Adrenal gland (tissue), 5 donors: ENCODE data around the gene SLC25A5.

ENCODE experiments used
- POLR2A ChIP-seq, 2 donors: fragments of 450-650 bp; IDR thresholded peaks; one replicate each; pipeline ENCODE4 v1.6.1; 2017; ENCODE audit warnings: antibody characterized with exemption in 2 of 2, mild to moderate bottlenecking in 2 of 2, moderate library complexity in 1 of 2
- TF ChIP-seq, protein P1 (sequence below), 6 experiments: fragments of 450-650 bp in 4 of 6; fragments of 200-600 bp in 2 of 6; sonication (generic) in 1 of 6; IDR thresholded peaks; 1 replicate in 5 of 6; 2 replicates in 1 of 6; pipeline versions ENCODE4 v1.5.1 to v1.8.0; 2016 to 2021; ENCODE audit warnings: antibody characterized with exemption in 6 of 6, mild to moderate bottlenecking in 2 of 6, moderate library complexity in 1 of 6
- donor health status: DM: no; HTN: no; CAD: no.

DNA sequence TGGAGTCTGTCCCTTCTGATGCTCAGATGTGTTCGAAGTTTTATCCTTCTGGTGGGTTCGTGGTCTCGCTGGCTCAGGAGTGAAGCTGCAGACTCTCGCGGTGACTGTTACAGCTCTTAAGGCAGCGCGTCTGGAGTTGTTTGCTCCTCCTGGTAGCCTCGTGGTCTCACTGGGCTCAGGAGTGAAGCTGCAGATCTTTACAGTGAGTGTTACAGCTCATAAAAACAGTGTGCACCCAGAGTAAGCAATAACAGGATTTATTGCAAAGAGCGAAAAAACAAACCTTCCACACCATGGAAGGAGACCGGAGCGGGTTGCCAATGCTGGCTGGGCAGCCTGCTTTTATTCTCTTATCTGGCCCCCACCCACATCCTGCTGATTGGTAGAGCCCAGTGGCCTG lies 18.5 kb downstream of the SLC25A5 start:
- TF ChIP-seq, protein P1, sequence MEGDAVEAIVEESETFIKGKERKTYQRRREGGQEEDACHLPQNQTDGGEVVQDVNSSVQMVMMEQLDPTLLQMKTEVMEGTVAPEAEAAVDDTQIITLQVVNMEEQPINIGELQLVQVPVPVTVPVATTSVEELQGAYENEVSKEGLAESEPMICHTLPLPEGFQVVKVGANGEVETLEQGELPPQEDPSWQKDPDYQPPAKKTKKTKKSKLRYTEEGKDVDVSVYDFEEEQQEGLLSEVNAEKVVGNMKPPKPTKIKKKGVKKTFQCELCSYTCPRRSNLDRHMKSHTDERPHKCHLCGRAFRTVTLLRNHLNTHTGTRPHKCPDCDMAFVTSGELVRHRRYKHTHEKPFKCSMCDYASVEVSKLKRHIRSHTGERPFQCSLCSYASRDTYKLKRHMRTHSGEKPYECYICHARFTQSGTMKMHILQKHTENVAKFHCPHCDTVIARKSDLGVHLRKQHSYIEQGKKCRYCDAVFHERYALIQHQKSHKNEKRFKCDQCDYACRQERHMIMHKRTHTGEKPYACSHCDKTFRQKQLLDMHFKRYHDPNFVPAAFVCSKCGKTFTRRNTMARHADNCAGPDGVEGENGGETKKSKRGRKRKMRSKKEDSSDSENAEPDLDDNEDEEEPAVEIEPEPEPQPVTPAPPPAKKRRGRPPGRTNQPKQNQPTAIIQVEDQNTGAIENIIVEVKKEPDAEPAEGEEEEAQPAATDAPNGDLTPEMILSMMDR (IDR thresholded peaks at IDR 0.05) = no peak
- no peak for TF ChIP-seq POLR2A (IDR thresholded peaks at IDR 0.05)
